ENCODE data around the gene ZMYM4.
A peak's percentile ranks its signal among the peaks of the same experiment; 100 is the strongest.

DNA sequence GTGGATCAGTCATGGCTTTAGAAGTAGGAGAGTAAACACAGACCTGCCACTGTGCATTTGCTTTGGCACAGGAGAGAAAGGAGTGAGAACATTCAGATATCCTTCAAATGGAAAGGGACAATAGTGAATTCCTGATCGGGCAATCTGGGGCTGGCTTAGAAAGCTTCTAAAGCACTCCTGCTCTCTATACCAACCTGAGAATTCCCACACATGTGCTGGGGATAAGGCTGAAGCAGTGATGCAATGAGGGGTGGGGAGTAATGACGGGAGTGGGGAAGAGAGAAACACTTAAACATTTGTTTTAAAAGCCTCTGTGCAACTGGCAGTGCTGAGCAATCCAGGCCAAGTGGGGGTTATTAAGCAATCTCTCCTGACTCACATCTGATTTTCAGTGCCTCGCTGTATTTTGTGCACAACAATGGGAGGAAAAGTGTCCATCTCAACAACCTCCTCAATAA, 179.9 kb downstream of the ZMYM4 start:
- TF ChIP-seq, protein P1, sequence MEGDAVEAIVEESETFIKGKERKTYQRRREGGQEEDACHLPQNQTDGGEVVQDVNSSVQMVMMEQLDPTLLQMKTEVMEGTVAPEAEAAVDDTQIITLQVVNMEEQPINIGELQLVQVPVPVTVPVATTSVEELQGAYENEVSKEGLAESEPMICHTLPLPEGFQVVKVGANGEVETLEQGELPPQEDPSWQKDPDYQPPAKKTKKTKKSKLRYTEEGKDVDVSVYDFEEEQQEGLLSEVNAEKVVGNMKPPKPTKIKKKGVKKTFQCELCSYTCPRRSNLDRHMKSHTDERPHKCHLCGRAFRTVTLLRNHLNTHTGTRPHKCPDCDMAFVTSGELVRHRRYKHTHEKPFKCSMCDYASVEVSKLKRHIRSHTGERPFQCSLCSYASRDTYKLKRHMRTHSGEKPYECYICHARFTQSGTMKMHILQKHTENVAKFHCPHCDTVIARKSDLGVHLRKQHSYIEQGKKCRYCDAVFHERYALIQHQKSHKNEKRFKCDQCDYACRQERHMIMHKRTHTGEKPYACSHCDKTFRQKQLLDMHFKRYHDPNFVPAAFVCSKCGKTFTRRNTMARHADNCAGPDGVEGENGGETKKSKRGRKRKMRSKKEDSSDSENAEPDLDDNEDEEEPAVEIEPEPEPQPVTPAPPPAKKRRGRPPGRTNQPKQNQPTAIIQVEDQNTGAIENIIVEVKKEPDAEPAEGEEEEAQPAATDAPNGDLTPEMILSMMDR (IDR thresholded peaks at IDR 0.05; ENCODE audit: low read depth, low read length), result no peak
- TF ChIP-seq POLR2A (IDR thresholded peaks at IDR 0.05; ENCODE audit: extremely low read depth, insufficient read length), result no peak
- TF ChIP-seq, protein P2, sequence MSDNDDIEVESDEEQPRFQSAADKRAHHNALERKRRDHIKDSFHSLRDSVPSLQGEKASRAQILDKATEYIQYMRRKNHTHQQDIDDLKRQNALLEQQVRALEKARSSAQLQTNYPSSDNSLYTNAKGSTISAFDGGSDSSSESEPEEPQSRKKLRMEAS (IDR thresholded peaks at IDR 0.05; ENCODE audit: low read depth, low read length), result peak; percentile 2; the same call in 1 of the 2 replicates

Measured in NB4 (cell line).